ENCODE results near the gene TCERG1L. TPM values are rescaled to one million over a fixed set of nuclear protein-coding genes. Genes with fewer than 3 reads are reported as not detected.

The TCERG1L gene
- total RNA-seq, 1 experiment from 2014 or later = not detected

- H2AFZ ChIP-seq (ENCODE audit: low read length) = no peak overlapping the region
- H3K79me2 ChIP-seq (ENCODE audit: low read length) = no peaks in the 10 kb centered on the region
- H3K27ac ChIP-seq (ENCODE audit: low read length) = no peak overlapping the region
- H3K27me3 ChIP-seq (ENCODE audit: low read length) = no peaks in the 10 kb centered on the region
- H3K4me2 ChIP-seq (ENCODE audit: low read depth, low read length, poor library complexity, severe bottlenecking) = no peak overlapping the region
- no peaks in the 10 kb centered on the region for H4K20me1 ChIP-seq (ENCODE audit: insufficient read depth, low read depth, low read length)
- no peak overlapping the region for H3K4me3 ChIP-seq (ENCODE audit: low read length)
- no peaks in the 10 kb centered on the region for H3K9me2 ChIP-seq (replicated peaks; ENCODE audit: insufficient read depth, low read length)
- no peak overlapping the region for H3K9ac ChIP-seq (ENCODE audit: low read length)
- no peak for DNase-seq
- no peaks in the 10 kb centered on the region for H3K9me3 ChIP-seq (ENCODE audit: low read length)
- no peaks in the 10 kb centered on the region for H3K4me1 ChIP-seq (ENCODE audit: low read length)
- H3K36me3 ChIP-seq (ENCODE audit: insufficient read depth, low read length) = no peaks in the 10 kb centered on the region
Measured at GRCh38 chr10:131230641-131231322, 80.7 kb downstream of the TCERG1L start.

- Histone ChIP-seq H3K9me3 (ENCODE audit: low read length) (no peaks in the 10 kb centered on the region), H3K4me3 (ENCODE audit: low read length) (no peak overlapping the region), H3K9me2 (replicated peaks; ENCODE audit: insufficient read depth, low read length) (no peaks in the 10 kb centered on the region), H3K79me2 (ENCODE audit: low read length) (no peaks in the 10 kb centered on the region), H3K27me3 (ENCODE audit: low read length) (no peaks in the 10 kb centered on the region), H3K27ac (ENCODE audit: low read length) (no peak overlapping the region), H3K4me1 (ENCODE audit: low read length) (no peaks in the 10 kb centered on the region), H2AFZ (ENCODE audit: low read length) (no peak overlapping the region), H4K20me1 (ENCODE audit: insufficient read depth, low read depth, low read length) (no peaks in the 10 kb centered on the region), H3K4me2 (ENCODE audit: low read depth, low read length, poor library complexity, severe bottlenecking) (no peak overlapping the region), H3K36me3 (ENCODE audit: insufficient read depth, low read length) (no peaks in the 10 kb centered on the region), H3K9ac (ENCODE audit: low read length) (no peak overlapping the region)
- DNase-seq = no peak
Measured at GRCh38 chr10:131230166-131230565, 81.4 kb downstream of the TCERG1L start.

- DNase-seq = no peak
- Histone ChIP-seq H2AFZ (ENCODE audit: low read length) (no peak overlapping the region), H3K4me1 (ENCODE audit: low read length) (no peaks in the 10 kb centered on the region), H3K9me3 (ENCODE audit: low read length) (no peaks in the 10 kb centered on the region), H4K20me1 (ENCODE audit: insufficient read depth, low read depth, low read length) (no peaks in the 10 kb centered on the region), H3K36me3 (ENCODE audit: insufficient read depth, low read length) (no peaks in the 10 kb centered on the region), H3K27me3 (ENCODE audit: low read length) (no peaks in the 10 kb centered on the region), H3K9me2 (replicated peaks; ENCODE audit: insufficient read depth, low read length) (no peaks in the 10 kb centered on the region), H3K27ac (ENCODE audit: low read length) (no peak overlapping the region), H3K4me3 (ENCODE audit: low read length) (no peak overlapping the region), H3K4me2 (ENCODE audit: low read depth, low read length, poor library complexity, severe bottlenecking) (no peak overlapping the region), H3K9ac (ENCODE audit: low read length) (no peak overlapping the region), H3K79me2 (ENCODE audit: low read length) (no peaks in the 10 kb centered on the region)
Measured at GRCh38 chr10:131227163-131227740, 84.3 kb downstream of the TCERG1L start.

- no peak overlapping the region for H3K4me3 ChIP-seq (ENCODE audit: low read length)
- H3K4me1 ChIP-seq (ENCODE audit: low read length) = no peaks in the 10 kb centered on the region
- H2AFZ ChIP-seq (ENCODE audit: low read length) = no peak overlapping the region
- no peak overlapping the region for H3K9ac ChIP-seq (ENCODE audit: low read length)
- no peak overlapping the region for H3K27ac ChIP-seq (ENCODE audit: low read length)
- H3K36me3 ChIP-seq (ENCODE audit: insufficient read depth, low read length) = no peaks in the 10 kb centered on the region
- H3K4me2 ChIP-seq (ENCODE audit: low read depth, low read length, poor library complexity, severe bottlenecking) = no peak overlapping the region
- H3K79me2 ChIP-seq (ENCODE audit: low read length) = no peaks in the 10 kb centered on the region
- DNase-seq = no peak
- H4K20me1 ChIP-seq (ENCODE audit: insufficient read depth, low read depth, low read length) = no peaks in the 10 kb centered on the region
- H3K9me2 ChIP-seq (replicated peaks; ENCODE audit: insufficient read depth, low read length) = no peaks in the 10 kb centered on the region
- no peaks in the 10 kb centered on the region for H3K27me3 ChIP-seq (ENCODE audit: low read length)
- H3K9me3 ChIP-seq (ENCODE audit: low read length) = no peaks in the 10 kb centered on the region
Measured at GRCh38 chr10:131226446-131227162, 84.9 kb downstream of the TCERG1L start.

- no peak overlapping the region for H3K4me3 ChIP-seq (ENCODE audit: low read length)
- H3K9ac ChIP-seq (ENCODE audit: low read length) = no peak overlapping the region
- no peaks in the 10 kb centered on the region for H4K20me1 ChIP-seq (ENCODE audit: insufficient read depth, low read depth, low read length)
- no peaks in the 10 kb centered on the region for H3K36me3 ChIP-seq (ENCODE audit: insufficient read depth, low read length)
- DNase-seq = no peak
- H3K4me2 ChIP-seq (ENCODE audit: low read depth, low read length, poor library complexity, severe bottlenecking) = no peak overlapping the region
- H3K9me2 ChIP-seq (replicated peaks; ENCODE audit: insufficient read depth, low read length) = no peaks in the 10 kb centered on the region
- H3K4me1 ChIP-seq (ENCODE audit: low read length) = no peaks in the 10 kb centered on the region
- H3K9me3 ChIP-seq (ENCODE audit: low read length) = no peaks in the 10 kb centered on the region
- H2AFZ ChIP-seq (ENCODE audit: low read length) = no peak overlapping the region
- H3K27ac ChIP-seq (ENCODE audit: low read length) = no peak overlapping the region
- H3K27me3 ChIP-seq (ENCODE audit: low read length) = no peaks in the 10 kb centered on the region
- H3K79me2 ChIP-seq (ENCODE audit: low read length) = no peaks in the 10 kb centered on the region
Measured at GRCh38 chr10:131224106-131224505, 87.4 kb downstream of the TCERG1L start.

GRCh38 chr10:131223422-131223821 lies 88.1 kb downstream of the TCERG1L start:
- no peak overlapping the region for H3K4me3 ChIP-seq (ENCODE audit: low read length)
- no peaks in the 10 kb centered on the region for H3K9me3 ChIP-seq (ENCODE audit: low read length)
- no peak overlapping the region for H2AFZ ChIP-seq (ENCODE audit: low read length)
- H3K36me3 ChIP-seq (ENCODE audit: insufficient read depth, low read length) = no peaks in the 10 kb centered on the region
- no peak overlapping the region for H3K9ac ChIP-seq (ENCODE audit: low read length)
- H3K4me2 ChIP-seq (ENCODE audit: low read depth, low read length, poor library complexity, severe bottlenecking) = no peak overlapping the region
- no peaks in the 10 kb centered on the region for H3K9me2 ChIP-seq (replicated peaks; ENCODE audit: insufficient read depth, low read length)
- no peak overlapping the region for H3K27ac ChIP-seq (ENCODE audit: low read length)
- no peaks in the 10 kb centered on the region for H3K27me3 ChIP-seq (ENCODE audit: low read length)
- H4K20me1 ChIP-seq (ENCODE audit: insufficient read depth, low read depth, low read length) = no peaks in the 10 kb centered on the region
- no peaks in the 10 kb centered on the region for H3K4me1 ChIP-seq (ENCODE audit: low read length)
- DNase-seq = no peak
- H3K79me2 ChIP-seq (ENCODE audit: low read length) = no peaks in the 10 kb centered on the region

GRCh38 chr10:131222986-131223385 lies 88.5 kb downstream of the TCERG1L start:
- Histone ChIP-seq H3K4me3 (ENCODE audit: low read length) (no peak overlapping the region), H3K4me2 (ENCODE audit: low read depth, low read length, poor library complexity, severe bottlenecking) (no peak overlapping the region), H4K20me1 (ENCODE audit: insufficient read depth, low read depth, low read length) (no peaks in the 10 kb centered on the region), H3K9me3 (ENCODE audit: low read length) (no peaks in the 10 kb centered on the region), H2AFZ (ENCODE audit: low read length) (no peak overlapping the region), H3K9me2 (replicated peaks; ENCODE audit: insufficient read depth, low read length) (no peaks in the 10 kb centered on the region), H3K27me3 (ENCODE audit: low read length) (no peaks in the 10 kb centered on the region), H3K79me2 (ENCODE audit: low read length) (no peaks in the 10 kb centered on the region), H3K36me3 (ENCODE audit: insufficient read depth, low read length) (no peaks in the 10 kb centered on the region), H3K4me1 (ENCODE audit: low read length) (no peaks in the 10 kb centered on the region), H3K27ac (ENCODE audit: low read length) (no peak overlapping the region), H3K9ac (ENCODE audit: low read length) (no peak overlapping the region)
- no peak for DNase-seq

GRCh38 chr10:131221632-131222277 lies 89.8 kb downstream of the TCERG1L start:
- Histone ChIP-seq H3K79me2 (ENCODE audit: low read length) (no peaks in the 10 kb centered on the region), H3K27me3 (ENCODE audit: low read length) (no peaks in the 10 kb centered on the region), H4K20me1 (ENCODE audit: insufficient read depth, low read depth, low read length) (no peaks in the 10 kb centered on the region), H3K4me3 (ENCODE audit: low read length) (no peak overlapping the region), H3K36me3 (ENCODE audit: insufficient read depth, low read length) (no peaks in the 10 kb centered on the region), H2AFZ (ENCODE audit: low read length) (no peak overlapping the region), H3K4me2 (ENCODE audit: low read depth, low read length, poor library complexity, severe bottlenecking) (no peak overlapping the region), H3K27ac (ENCODE audit: low read length) (no peak overlapping the region), H3K9me2 (replicated peaks; ENCODE audit: insufficient read depth, low read length) (no peaks in the 10 kb centered on the region), H3K9ac (ENCODE audit: low read length) (no peak overlapping the region), H3K4me1 (ENCODE audit: low read length) (no peaks in the 10 kb centered on the region), H3K9me3 (ENCODE audit: low read length) (no peaks in the 10 kb centered on the region)
- DNase-seq = no peak

Data from Karpas-422 (cell line).